GM12892 (cell line): ENCODE results near the gene IRF2.

Experiments used
- POLR2A ChIP-seq: IDR thresholded peaks from 2 replicates; pipeline ENCODE4 v1.6.1; 2011; ENCODE audit warnings: low read depth, low read length, control low read depth
- POLR2AphosphoS5 ChIP-seq: IDR thresholded peaks from 2 replicates; pipeline ENCODE4 v1.6.1; 2011; ENCODE audit warnings: low read depth, low read length, control low read depth
- TAF1 ChIP-seq: IDR thresholded peaks from 2 replicates; pipeline ENCODE4 v1.6.1; 2011; ENCODE audit warnings: low read depth, mild to moderate bottlenecking, control low read depth, low read length, borderline replicate concordance

DNA sequence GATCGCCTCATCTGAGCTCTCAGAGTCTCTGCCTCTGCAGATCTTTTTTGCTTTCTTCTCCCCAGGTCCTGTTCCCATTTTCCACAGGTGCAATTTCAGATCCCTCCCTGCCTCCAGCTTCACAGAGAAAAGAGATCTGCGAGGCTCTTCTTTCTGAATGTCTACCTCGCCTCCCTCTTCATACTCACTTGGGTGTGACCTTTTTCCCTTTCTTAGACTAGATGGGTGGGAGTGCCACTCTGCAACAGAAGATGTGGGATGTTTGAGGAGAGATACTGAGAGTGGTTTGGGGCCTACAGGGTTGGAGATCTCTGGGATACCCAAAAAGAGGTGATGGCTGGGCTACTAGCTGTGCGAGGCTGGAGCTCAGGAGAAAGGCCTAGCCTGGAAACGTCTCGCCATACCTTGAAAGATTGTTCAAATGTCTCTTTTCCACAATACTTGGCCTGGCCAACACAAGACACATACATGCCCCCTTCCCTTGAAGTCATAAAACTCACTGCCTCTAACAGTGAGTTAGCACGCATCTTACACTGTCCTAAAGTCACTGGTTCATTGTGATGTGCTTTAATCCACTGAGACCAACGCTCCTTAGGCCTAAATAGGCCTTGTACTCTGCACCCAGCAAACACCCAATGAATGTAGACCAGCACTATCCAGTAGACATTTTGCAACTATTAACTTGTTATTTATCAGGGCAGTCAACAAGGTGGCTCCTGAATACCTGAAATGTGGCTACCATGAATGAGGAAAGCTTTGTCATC, 33.6 kb downstream of the IRF2 start:
- TF ChIP-seq POLR2A (no peak), POLR2AphosphoS5 (no peak), TAF1 (no peak)
